ENCODE data around the gene KCNQ1.

Gene KCNQ1

DNA sequence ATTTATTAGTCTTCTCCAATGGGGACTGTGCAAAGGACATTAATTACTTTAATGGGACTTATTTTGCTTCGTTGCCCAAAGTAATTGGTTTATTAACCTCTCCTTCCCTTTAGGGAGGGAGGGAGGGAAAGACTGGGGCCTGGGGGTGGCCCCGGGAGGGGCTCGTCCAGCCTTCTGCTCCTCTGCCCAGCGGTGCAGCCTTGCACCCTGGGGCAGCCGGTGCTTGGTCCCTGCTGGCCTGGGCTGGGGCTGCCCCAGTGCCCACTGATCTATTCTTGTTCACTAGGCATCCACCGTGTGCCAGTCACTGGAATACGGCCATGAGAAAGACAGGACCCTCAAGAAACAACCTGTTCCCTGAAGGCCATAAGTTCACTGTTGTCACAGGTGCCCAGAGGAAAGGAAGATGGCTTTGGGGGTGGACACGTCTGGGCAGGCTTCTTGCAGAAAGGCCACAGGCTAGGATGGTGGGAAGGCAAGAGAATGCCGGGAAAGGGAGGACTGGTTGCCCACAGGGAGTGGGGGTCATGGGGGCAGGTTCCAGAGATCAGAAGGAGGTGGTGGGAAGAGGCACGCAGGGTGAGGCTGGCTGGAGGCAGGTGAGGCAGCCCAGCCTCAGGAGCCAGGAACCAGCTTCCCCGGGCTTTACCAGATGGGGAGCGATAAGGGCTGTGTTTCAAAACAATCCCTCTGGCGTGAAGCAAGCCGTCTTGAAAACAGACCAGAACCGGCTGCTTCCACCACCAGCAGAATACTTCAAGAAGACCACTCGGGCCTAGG is 302.6 kb downstream of the KCNQ1 start:
- no peak for DNase-seq (ENCODE audit: low spot score)

DNA sequence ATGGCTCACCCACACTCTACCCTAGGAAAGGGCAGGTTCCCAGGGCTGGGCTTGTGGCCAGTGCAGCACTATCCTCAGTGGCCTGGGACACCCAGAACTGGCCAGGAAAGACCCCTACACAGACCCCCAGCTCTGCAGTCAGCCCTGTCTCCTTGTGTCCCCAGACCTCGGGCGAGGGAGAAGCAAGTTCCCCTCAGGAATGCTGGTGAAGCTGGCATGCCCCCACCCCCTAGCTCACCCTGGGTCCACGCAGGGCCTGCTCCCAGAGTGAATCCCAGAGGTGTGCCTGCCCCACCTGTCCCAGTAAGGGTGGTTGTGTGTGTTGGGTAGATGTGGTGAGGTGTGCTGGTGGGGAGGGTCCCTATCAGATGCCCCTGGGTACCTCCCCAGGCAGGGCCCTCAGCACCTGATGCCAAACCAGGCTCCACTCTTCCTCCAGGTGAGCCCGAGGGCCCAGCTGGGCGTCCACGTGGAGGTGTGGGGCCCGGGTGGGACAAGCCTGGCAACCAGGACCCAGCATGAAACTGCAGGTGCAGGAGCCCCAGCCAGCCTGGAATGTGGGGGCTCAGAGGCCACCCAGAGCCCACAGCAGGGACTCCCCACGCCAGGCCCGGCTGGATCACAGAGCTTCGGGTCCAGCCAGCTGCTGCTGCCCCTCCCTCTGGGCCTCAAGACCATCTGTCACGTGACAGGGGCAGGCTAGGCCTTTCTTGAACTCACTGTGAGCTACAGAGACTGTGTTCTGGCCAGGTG is 303.4 kb downstream of the KCNQ1 start:
- no peak for DNase-seq (ENCODE audit: low spot score)

- DNase-seq (ENCODE audit: low spot score): no peak
Measured at GRCh38 chr11:2748814-2749554, 304.2 kb downstream of the KCNQ1 start.

- no peak for DNase-seq (ENCODE audit: low spot score)
Measured at GRCh38 chr11:2750101-2750681, 305.4 kb downstream of the KCNQ1 start.

DNA sequence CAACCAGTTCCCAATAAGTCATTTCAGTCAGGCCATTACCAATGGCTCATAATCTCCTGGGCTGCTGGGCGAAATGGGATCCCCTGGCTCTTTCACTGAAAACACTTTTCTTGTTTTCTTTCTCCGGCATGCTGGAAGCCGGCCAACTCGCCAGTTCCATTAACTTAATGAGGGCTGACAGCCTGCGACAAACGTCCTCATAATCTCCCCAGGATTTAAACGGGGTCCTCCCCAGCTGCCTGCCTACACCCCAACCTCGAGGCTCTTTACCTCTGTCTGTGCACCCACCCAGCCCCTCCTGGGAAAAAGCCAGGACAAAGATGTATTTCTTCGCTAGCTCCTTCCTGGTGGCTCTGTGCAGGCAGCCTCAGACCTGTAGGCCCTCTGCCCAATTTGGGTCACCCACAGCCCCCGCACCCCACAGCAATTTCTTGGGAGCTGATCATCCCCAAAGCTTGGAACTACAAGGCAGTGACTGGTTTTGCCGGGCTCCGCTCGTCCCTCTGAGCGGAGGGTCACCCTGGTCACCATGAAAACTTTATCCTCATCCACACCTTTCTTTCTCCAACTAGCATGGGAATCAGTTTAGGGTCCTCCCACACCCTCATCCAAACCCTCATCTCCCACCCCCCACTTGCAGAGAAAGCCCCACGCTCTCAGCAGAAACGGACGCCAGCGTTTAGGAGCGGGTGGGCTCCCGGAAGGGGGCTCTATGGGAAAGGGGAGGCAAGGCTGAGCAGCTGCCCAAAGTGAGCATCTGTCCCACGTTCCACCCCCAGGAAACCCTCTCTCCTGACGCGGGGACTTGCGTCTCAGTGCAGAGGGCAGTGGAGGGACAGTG is 306.1 kb downstream of the KCNQ1 start:
- DNase-seq (ENCODE audit: low spot score): peak; percentile 20

GRCh38 chr11:2751523-2752203 is 306.9 kb downstream of the KCNQ1 start:
- DNase-seq (ENCODE audit: low spot score): no peak

GRCh38 chr11:2752204-2752770 is 307.5 kb downstream of the KCNQ1 start:
- no peak for DNase-seq (ENCODE audit: low spot score)

DNA sequence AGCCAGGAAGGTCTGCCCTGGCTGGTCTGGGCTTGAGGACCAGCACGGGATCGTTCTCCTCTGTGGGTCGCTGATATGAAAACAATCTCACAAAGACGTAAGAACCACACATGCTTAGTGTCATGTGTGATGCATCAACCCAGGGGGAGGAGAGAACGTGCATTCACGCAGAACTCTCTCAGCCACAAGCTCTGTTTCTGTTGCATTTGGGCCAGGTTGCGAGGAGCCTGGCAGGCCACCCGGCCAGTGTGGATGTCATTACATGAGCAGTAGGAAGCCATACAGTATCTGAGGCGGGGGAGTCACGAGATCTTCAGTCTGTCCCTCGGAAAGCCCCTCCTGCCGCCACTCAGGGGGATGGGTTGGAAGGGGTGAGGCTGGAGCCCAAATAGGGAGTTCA is 308.1 kb downstream of the KCNQ1 start:
- DNase-seq (ENCODE audit: low spot score): no peak

DNA sequence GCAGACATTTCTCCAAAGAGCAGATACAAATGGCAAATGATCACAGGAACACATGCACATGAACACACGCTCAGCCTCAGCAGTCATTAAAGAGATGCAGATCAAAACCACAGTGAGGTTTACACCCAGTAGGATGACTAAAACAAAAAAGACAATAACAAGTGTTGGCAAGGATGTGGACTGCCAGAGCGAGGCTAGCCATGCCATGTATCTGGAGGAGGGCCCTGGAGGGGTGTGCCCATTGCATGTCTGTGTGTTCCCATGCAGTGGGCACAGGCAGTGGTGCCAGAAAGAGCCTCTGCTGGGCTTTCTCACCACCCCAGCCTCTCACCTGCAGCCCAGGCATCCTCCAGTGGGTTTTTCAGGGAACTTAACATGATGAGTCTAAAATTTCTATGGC is 309.2 kb downstream of the KCNQ1 start:
- no peak for DNase-seq (ENCODE audit: low spot score)

- DNase-seq (ENCODE audit: low spot score): no peak
Measured at GRCh38 chr11:2755071-2755470, 310.3 kb downstream of the KCNQ1 start.

- DNase-seq (ENCODE audit: low spot score): no peak
Measured at GRCh38 chr11:2758751-2759150, 313.9 kb downstream of the KCNQ1 start.

GRCh38 chr11:2759228-2760195 is 314.7 kb downstream of the KCNQ1 start:
- no peak for DNase-seq (ENCODE audit: low spot score)

- DNase-seq (ENCODE audit: low spot score): no peak
Measured at GRCh38 chr11:2760196-2760871, 315.5 kb downstream of the KCNQ1 start.

- DNase-seq (ENCODE audit: low spot score): no peak
Measured at GRCh38 chr11:2761131-2762030, 316.6 kb downstream of the KCNQ1 start.

- DNase-seq (ENCODE audit: low spot score): no peak
Measured at GRCh38 chr11:2762031-2762380, 317.2 kb downstream of the KCNQ1 start.

- no peak for DNase-seq (ENCODE audit: low spot score)
Measured at GRCh38 chr11:2762451-2762850, 317.6 kb downstream of the KCNQ1 start.

GRCh38 chr11:2763984-2764383 is 319.2 kb downstream of the KCNQ1 start:
- no peak for DNase-seq (ENCODE audit: low spot score)

GRCh38 chr11:2765491-2765890 is 320.7 kb downstream of the KCNQ1 start:
- DNase-seq (ENCODE audit: low spot score): no peak

Data from pons (tissue), 1 donor.